Choroid plexus epithelial cell (primary cell): ENCODE results near the gene CCDC142.

Experiments used
- DNase-seq: peaks from one replicate; pipeline ENCODE4 v3.0.0-alpha.2; 2010; ENCODE audit warnings: low read depth
- H3K4me3 ChIP-seq: 2 replicates; pipeline ENCODE4 v1.5.1; 2011; ENCODE audit warnings: low read depth, mild to moderate bottlenecking, control low read depth, low read length, moderate library complexity
- CTCF ChIP-seq: conservative IDR thresholded peaks from 2 replicates; pipeline ENCODE4 v1.5.1; 2011; ENCODE audit warnings: low read depth, mild to moderate bottlenecking, control low read depth, inconsistent platforms, low read length, moderate library complexity

Gene CCDC142

GRCh38 chr2:74522516-74522915, 39.7 kb upstream of the CCDC142 start:
- TF ChIP-seq CTCF, result no peak
- DNase-seq, result no peak
- H3K4me3 ChIP-seq, result no peak overlapping the region

GRCh38 chr2:74516650-74517049, 33.9 kb upstream of the CCDC142 start:
- no peak overlapping the region for H3K4me3 ChIP-seq
- DNase-seq, result no peak
- no peak for TF ChIP-seq CTCF

GRCh38 chr2:74515981-74516633, 33.3 kb upstream of the CCDC142 start:
- no peak for DNase-seq
- no peak overlapping the region for H3K4me3 ChIP-seq
- TF ChIP-seq CTCF, result no peak

- no peak overlapping the region for H3K4me3 ChIP-seq
- no peak for DNase-seq
- TF ChIP-seq CTCF, result no peak
Observed at GRCh38 chr2:74515271-74515980, 32.6 kb upstream of the CCDC142 start.

GRCh38 chr2:74514368-74515270, 31.8 kb upstream of the CCDC142 start, which contains the start of gene TLX2:
TSS of gene TLX2 (plus strand) at chr2:74514450. CDS start at chr2:74514807, 357 bp downstream.
- H3K4me3 ChIP-seq, result no peak within 1 kb of the TSS
- no peak for TF ChIP-seq CTCF
- DNase-seq, result no peak

DNA sequence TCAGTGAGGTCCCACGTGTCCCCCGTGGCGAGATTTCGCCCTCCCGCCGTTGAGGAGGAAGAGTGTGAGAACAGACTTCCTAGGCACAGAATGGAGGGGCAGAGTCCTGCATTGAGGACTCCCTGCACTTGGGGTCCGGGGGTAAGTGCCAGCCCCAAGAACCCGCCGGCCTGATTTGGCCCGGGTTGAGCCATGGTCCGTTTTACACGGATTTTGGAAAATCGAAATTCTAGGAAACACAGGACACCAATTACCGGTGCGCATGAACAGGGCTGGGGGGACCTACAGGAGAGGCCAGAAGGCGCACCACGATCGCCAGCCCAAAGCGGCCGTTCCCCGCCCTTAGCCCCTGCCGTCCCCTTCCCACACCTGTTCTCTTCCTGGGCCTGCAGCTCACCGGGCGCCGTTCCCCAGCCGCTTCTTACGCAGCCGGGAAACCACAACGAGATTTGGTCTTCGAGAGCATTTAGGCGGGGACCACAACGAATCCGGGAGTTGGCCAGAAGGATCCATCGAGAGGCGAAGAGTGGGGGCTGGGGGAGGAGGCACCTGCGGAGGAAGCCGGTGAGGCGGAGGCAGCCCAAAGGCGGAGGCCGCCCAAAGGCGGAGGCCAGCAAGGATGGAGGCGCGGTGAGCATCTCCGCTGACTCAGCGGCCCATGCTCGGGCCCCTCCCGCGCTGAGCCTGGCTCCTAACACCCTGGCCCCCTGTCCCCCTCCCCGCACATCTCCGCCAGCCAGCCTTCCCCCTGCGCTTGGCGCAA, 31.0 kb upstream of the CCDC142 start:
- DNase-seq, result no peak
- no peak overlapping the region for H3K4me3 ChIP-seq
- TF ChIP-seq CTCF, result no peak
